HG03108 (cell line): Measurements from ENCODE around the gene APBB3.
"Not testable (repeated sequence)": the region's sequence is repeated elsewhere in the genome, so short reads cannot be mapped to it uniquely, and the experiment has no call there.

ENCODE experiments used
- ATAC-seq: cut with Tn5 transposase; IDR thresholded peaks from one replicate; pipeline ENCODE4 v1.9.1; 2021; ENCODE audit warnings: moderate library complexity; ENCODE audit not compliant: unreplicated experiment

Gene APBB3

GRCh38 chr5:140564196-140565023 is at the start of gene APBB3, which contains the start of gene SLC35A4:
Gene APBB3 (minus strand): TSS chr5:140564598. CDS start chr5:140564245, 353 bp downstream.
Gene SLC35A4 (plus strand): TSS chr5:140564828. CDS start chr5:140567170, 2,342 bp downstream.
- peak; percentile 88 for ATAC-seq

GRCh38 chr5:140611020-140611521 is 46.7 kb upstream of the APBB3 start:
- no peak for ATAC-seq

- no peak for ATAC-seq
These were observed 44.7 kb upstream of the APBB3 start for GRCh38 chr5:140609126-140609525.

GRCh38 chr5:140608722-140609121 is 44.3 kb upstream of the APBB3 start:
- ATAC-seq: no peak

- ATAC-seq: no peak
These were observed 42.6 kb upstream of the APBB3 start for GRCh38 chr5:140607031-140607430.

- no peak for ATAC-seq
These were observed 41.5 kb upstream of the APBB3 start for GRCh38 chr5:140605879-140606278.

GRCh38 chr5:140603734-140604133 is 39.3 kb upstream of the APBB3 start:
- ATAC-seq: no peak

GRCh38 chr5:140603446-140603698 is 39.0 kb upstream of the APBB3 start:
- ATAC-seq: not testable (repeated sequence)

GRCh38 chr5:140602147-140602546 is 37.7 kb upstream of the APBB3 start:
- ATAC-seq: no peak

- no peak for ATAC-seq
These were observed 35.7 kb upstream of the APBB3 start for GRCh38 chr5:140600096-140600495.

- no peak for ATAC-seq
These were observed 34.4 kb upstream of the APBB3 start for GRCh38 chr5:140598836-140599235.

- ATAC-seq: no peak
These were observed 31.9 kb upstream of the APBB3 start for GRCh38 chr5:140596321-140596741.

- no peak for ATAC-seq
These were observed 31.3 kb upstream of the APBB3 start for GRCh38 chr5:140595538-140596300.

- ATAC-seq: no peak
These were observed 29.8 kb upstream of the APBB3 start for GRCh38 chr5:140594169-140594568.

GRCh38 chr5:140593070-140593469 is 28.7 kb upstream of the APBB3 start:
- not testable (repeated sequence) for ATAC-seq

GRCh38 chr5:140591747-140592372 is 27.5 kb upstream of the APBB3 start:
- no peak for ATAC-seq

GRCh38 chr5:140590861-140591260 is 26.5 kb upstream of the APBB3 start:
- no peak for ATAC-seq

GRCh38 chr5:140588311-140589070 is 24.1 kb upstream of the APBB3 start:
- no peak for ATAC-seq

GRCh38 chr5:140587495-140587894 is 23.1 kb upstream of the APBB3 start:
- no peak for ATAC-seq

- not testable (repeated sequence) for ATAC-seq
These were observed 14.9 kb upstream of the APBB3 start for GRCh38 chr5:140579188-140579747.
